ENCODE results near the gene WRAP73.

- no peak for TF ChIP-seq CTCF (IDR thresholded peaks at IDR 0.05)
- TF ChIP-seq POLR2A (IDR thresholded peaks at IDR 0.05) = no peak
Observed at GRCh38 chr1:3632298-3632697, 17.6 kb downstream of the WRAP73 start.

Data from adrenal gland (tissue), 5 donors.